Measurements from ENCODE around the gene CBR1. TPM values are rescaled to one million over a fixed set of nuclear protein-coding genes. Genes with fewer than 3 reads are reported as not detected.

The CBR1 gene
- total and polyA plus RNA-seq, 2 of the 8 experiments (the other 6 are each of a cell fraction or from before 2014, with no cell fraction given), result 1.8 to 207 TPM

GRCh38 chr21:36113647-36114428 lies 44.0 kb downstream of the CBR1 start (continued):
- TF ChIP-seq CHD7 (IDR thresholded peaks at IDR 0.05; ENCODE audit: insufficient replicate concordance, low read length) (no peak), SP2 (IDR thresholded peaks at IDR 0.05; ENCODE audit: low read length) (no peak)

Measured in H1 (cell line).